ENCODE results near the gene RAD51B. TPM values are rescaled to one million over a fixed set of nuclear protein-coding genes. Genes with fewer than 3 reads are reported as not detected.

RAD51B gene
- total and polyA plus RNA-seq, 9 of the 15 experiments (the other 6 are each of a cell fraction or from before 2014, with no cell fraction given), result 8.5 to 17.3 (median 11.3) TPM

GRCh38 chr14:68195126-68195525, 375.5 kb downstream of the RAD51B start:
- CTCF ChIA-PET (ENCODE audit: low intra/inter-chr PET ratio), result no interaction called here
- no TSS peak for BruUV-seq (replicated peaks)
- 0% methylated on average over 1 of the region's 1 CpG for WGBS (ENCODE audit: insufficient coverage, low coverage, missing lambda C conversion rate)
- no peak for TF ChIP-seq ZNF764 (CRISPR knock-in tag; IDR thresholded peaks at IDR 0.05; ENCODE audit: low read depth)
- TF ChIP-seq EZH2 (IDR thresholded peaks at IDR 0.05; ENCODE audit: borderline replicate concordance, low read depth, low read length), result no peak
- no peak for TF ChIP-seq ZKSCAN8 (CRISPR knock-in tag; IDR thresholded peaks at IDR 0.05)
- no peak for TF ChIP-seq ZNF324 (CRISPR knock-in tag; IDR thresholded peaks at IDR 0.05)
- no peak for TF ChIP-seq SAFB (IDR thresholded peaks at IDR 0.05; ENCODE audit: borderline replicate concordance, low read depth, low read length)
- TF ChIP-seq YBX1 (IDR thresholded peaks at IDR 0.05), result no peak
- peak; percentile 56 for TF ChIP-seq MEIS2 (IDR thresholded peaks at IDR 0.05; ENCODE audit: partially characterized antibody)
- TF ChIP-seq, protein P1, sequence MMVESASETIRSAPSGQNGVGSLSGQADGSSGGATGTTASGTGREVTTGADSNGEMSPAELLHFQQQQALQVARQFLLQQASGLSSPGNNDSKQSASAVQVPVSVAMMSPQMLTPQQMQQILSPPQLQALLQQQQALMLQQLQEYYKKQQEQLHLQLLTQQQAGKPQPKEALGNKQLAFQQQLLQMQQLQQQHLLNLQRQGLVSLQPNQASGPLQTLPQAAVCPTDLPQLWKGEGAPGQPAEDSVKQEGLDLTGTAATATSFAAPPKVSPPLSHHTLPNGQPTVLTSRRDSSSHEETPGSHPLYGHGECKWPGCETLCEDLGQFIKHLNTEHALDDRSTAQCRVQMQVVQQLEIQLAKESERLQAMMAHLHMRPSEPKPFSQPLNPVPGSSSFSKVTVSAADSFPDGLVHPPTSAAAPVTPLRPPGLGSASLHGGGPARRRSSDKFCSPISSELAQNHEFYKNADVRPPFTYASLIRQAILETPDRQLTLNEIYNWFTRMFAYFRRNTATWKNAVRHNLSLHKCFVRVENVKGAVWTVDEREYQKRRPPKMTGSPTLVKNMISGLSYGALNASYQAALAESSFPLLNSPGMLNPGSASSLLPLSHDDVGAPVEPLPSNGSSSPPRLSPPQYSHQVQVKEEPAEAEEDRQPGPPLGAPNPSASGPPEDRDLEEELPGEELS (CRISPR knock-in tag; IDR thresholded peaks at IDR 0.05; ENCODE audit: borderline replicate concordance), result no peak
- TF ChIP-seq PBX2 (CRISPR knock-in tag; IDR thresholded peaks at IDR 0.05; ENCODE audit: low read depth), result no peak
- TF ChIP-seq PBX2 (tag; conservative IDR thresholded peaks at IDR 0.05; ENCODE audit: low read depth), result 0 out of 2 replicates have a peak, but pooled peaks have one; percentile 20
- TF ChIP-seq, protein P2, sequence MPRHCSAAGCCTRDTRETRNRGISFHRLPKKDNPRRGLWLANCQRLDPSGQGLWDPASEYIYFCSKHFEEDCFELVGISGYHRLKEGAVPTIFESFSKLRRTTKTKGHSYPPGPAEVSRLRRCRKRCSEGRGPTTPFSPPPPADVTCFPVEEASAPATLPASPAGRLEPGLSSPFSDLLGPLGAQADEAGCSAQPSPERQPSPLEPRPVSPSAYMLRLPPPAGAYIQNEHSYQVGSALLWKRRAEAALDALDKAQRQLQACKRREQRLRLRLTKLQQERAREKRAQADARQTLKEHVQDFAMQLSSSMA (CRISPR knock-in tag; IDR thresholded peaks at IDR 0.05), result no peak

More at GRCh38 chr14:68195126-68195525, 375.5 kb downstream of the RAD51B start:
- Histone ChIP-seq H3K36me3 (ENCODE audit: control insufficient read depth, insufficient read depth, low read length) (no peaks in the 10 kb centered on the region), H3K4me1 (replicated peaks in 1 of 2; ENCODE audit: control insufficient read depth in 2 of 2, insufficient read depth in 2 of 2, low read length in 2 of 2) (no peaks in the 10 kb centered on the region), H4K20me1 (replicated peaks; ENCODE audit: control insufficient read depth, insufficient read depth, low read length) (no peaks in the 10 kb centered on the region), H3K4me3 (no peak overlapping the region), H3K4me2 (ENCODE audit: insufficient read depth, low read length) (no peak overlapping the region), H3K9me3 (replicated peaks; ENCODE audit: control insufficient read depth, insufficient read depth, low read depth, low read length) (no peaks in the 10 kb centered on the region), H3K79me2 (ENCODE audit: control insufficient read depth, insufficient read depth, low read length) (no peaks in the 10 kb centered on the region), H3K9me1 (ENCODE audit: control insufficient read depth, insufficient read depth, low read length) (no peaks in the 10 kb centered on the region), H3K27me3 (ENCODE audit: control insufficient read depth in 2 of 2, insufficient read depth in 2 of 2, low read length in 2 of 2) (no peaks in the 10 kb centered on the region), H2AFZ (ENCODE audit: low read depth, low read length) (no peak overlapping the region), H3K27ac (ENCODE audit: extremely low read depth, low read depth, low read length) (no peak overlapping the region), H3K9ac (ENCODE audit: insufficient read depth in 1 of 2, low read depth in 2 of 2, low read length in 2 of 2) (no peak overlapping the region)
- intact Hi-C loops (cut with micrococcal nuclease), result no loop called here
- in situ Hi-C loops (cut with MboI), result no loop called here
- DNase-seq (ENCODE audit: extremely low read depth in 1 of 4, low spot score in 3 of 4), result no peak
- ATAC-seq, result no peak
- no peak for FAIRE-seq
- POLR2A ChIA-PET, result no interaction called here

Data from K562 (cell line).